Heart left ventricle (tissue), 13 donors: ENCODE measurements around the gene CDC14B.

ENCODE experiments used
- CTCF ChIP-seq, 12 donors: fragments of 200-600 bp; sonication (generic) in 4 of 12; IDR thresholded peaks; one replicate each; pipeline versions ENCODE4 v1.5.0 to v1.8.0; 2018 to 2022; ENCODE audit warnings: antibody characterized with exemption in 12 of 12, mild to moderate bottlenecking in 5 of 12
- POLR2A ChIP-seq, 2 donors: fragments of 450-650 bp; IDR thresholded peaks; one replicate each; pipeline ENCODE4 v1.6.1; 2017; ENCODE audit warnings: antibody characterized with exemption in 2 of 2, mild to moderate bottlenecking in 2 of 2, moderate library complexity in 2 of 2
- donor health status: ischemic (EF 13 %, LVEDD 7.1; RV severe dilation, severe dysfunction).
- donor health status: DM: no; HTN: yes; CAD: no.
- donor health status: DM: no; HTN: no; CAD: no.
- donor health status: ischemic (EF 25% LVEDD 6.9; RV normal size, moderate dysfunction).
- donor health status: ischemic (EF 25% LVEDD 5.7; RV mildly dilated, moderate dysfunction).
- donor health status: ischemic (EF 35%, LVEDD 5.7; RV mildly dilated, moderate dysfunction).
- donor health status: nonischemic (EF 11% LVEDD 7.7; RV severe dilation, severe dysfunction).
- donor health status: DM: yes; HTN: yes; CAD: no.
- donor health status: PGD.
- donor health status: ischemic (EF 29% LVEDD 5.4; RV normal size, mild dysfunction).
- donor health status: nonischemic (EF 23%, LVEDD 6.1; RV moderate dilation, normal function).

GRCh38 chr9:96532173-96532572 is 87.5 kb downstream of the CDC14B start:
- TF ChIP-seq POLR2A (IDR thresholded peaks at IDR 0.05) (no peak), CTCF (IDR thresholded peaks at IDR 0.05) (no peak)
